Tibial nerve (tissue), 3 donors: Measurements from ENCODE around the gene EXD3.

ENCODE experiments used
- CTCF ChIP-seq, 5 experiments: fragments of 200-600 bp in 3 of 5; fragments of 450-650 bp in 2 of 5; sonication (generic) in 3 of 5; IDR thresholded peaks; one replicate each; pipeline ENCODE4 v1.5.1; 2016 to 2019; ENCODE audit warnings: antibody characterized with exemption in 5 of 5, mild to moderate bottlenecking in 3 of 5, moderate library complexity in 2 of 5
- POLR2A ChIP-seq, 2 donors: fragments of 450-650 bp; IDR thresholded peaks; one replicate each; pipeline ENCODE4 v1.6.1; 2017; ENCODE audit warnings: antibody characterized with exemption in 2 of 2, mild to moderate bottlenecking in 2 of 2, moderate library complexity in 2 of 2

DNA sequence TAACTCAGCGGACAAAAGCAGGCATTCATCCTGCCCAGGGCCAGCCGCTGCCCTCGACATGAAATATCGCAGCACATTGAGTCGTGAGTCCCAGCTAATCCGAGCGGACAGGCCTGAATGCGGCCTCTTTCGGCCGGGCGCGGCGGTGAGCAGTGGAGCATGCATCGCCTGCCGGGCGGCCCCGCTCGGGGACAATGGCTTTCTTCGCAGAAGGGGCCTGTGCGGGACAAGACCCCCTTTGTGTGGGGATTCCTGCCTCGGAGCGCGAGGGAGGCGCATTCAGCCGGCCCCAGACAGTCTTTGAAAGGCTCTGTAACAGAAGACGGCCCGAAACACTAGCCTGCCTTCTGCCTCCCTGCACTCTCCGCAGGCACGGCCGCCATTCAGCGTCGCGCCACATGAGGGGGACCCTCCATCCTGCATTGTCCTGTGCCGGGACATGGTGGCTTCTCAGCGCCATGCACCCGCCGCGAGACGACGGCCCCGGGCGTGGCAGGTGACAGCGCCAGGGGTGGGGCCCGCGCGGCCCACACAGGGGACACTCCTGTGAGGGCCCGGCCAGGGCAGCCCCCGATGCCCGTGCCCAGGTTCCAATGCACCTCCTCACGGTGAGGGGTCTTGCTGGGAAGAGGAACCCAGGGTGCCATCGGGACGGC lies 52.0 kb downstream of the EXD3 start:
- TF ChIP-seq CTCF (IDR thresholded peaks at IDR 0.05) (no peak), POLR2A (IDR thresholded peaks at IDR 0.05) (no peak)
